CD4-positive, alpha-beta memory T cell (primary cell): ENCODE results near the gene C2orf80. TPM values are rescaled to one million over a fixed set of nuclear protein-coding genes. Genes with fewer than 3 reads are reported as not detected.
A peak's percentile ranks its signal among the peaks of the same experiment; 100 is the strongest.

Source experiments
- CTCF ChIA-PET: fragments of 350-600 bp; sonication (Branson Sonifier 250); formaldehyde crosslinking; loops from one replicate; lab custom pipeline; 2021; ENCODE audit warnings: inconsistent platforms; ENCODE audit not compliant: partially characterized antibody; lab: Charles Lee
- POLR2A ChIA-PET: fragments of 350-600 bp; sonication (Branson Sonifier 250); formaldehyde crosslinking; loops from one replicate; lab custom pipeline; 2021; ENCODE audit not compliant: partially characterized antibody; lab: Charles Lee
- DNase-seq, 5 donors: peaks; one replicate each; pipeline versions ENCODE4 v3.0.0 to v3.0.0-alpha.2; 2020 to 2022; ENCODE audit warnings: mixed read lengths in 1 of 5
- H3K27ac ChIP-seq: one replicate; pipeline ENCODE4 v1.7.0; 2013; ENCODE audit warnings: low read depth, low read length
- H3K27me3 ChIP-seq: 2 replicates; pipeline ENCODE4 v1.7.0; 2013; ENCODE audit warnings: mild to moderate bottlenecking, low read length, moderate library complexity; ENCODE audit not compliant: insufficient read depth
- H3K36me3 ChIP-seq: 2 replicates; pipeline ENCODE4 v1.7.0; 2013; ENCODE audit warnings: mild to moderate bottlenecking, low read length, moderate library complexity; ENCODE audit not compliant: insufficient read depth
- H3K4me1 ChIP-seq: 2 replicates; pipeline ENCODE4 v1.7.0; 2013; ENCODE audit warnings: mild to moderate bottlenecking, low read length, moderate library complexity; ENCODE audit not compliant: insufficient read depth
- H3K4me3 ChIP-seq, 2 donors: one replicate each; pipeline ENCODE4 v1.7.0; 2013; ENCODE audit warnings: low read length in 2 of 2, mild to moderate bottlenecking in 1 of 2
- H3K9me3 ChIP-seq, 2 donors: one replicate each; pipeline ENCODE4 v1.7.0; 2013; ENCODE audit warnings: low read length in 2 of 2, control low read depth in 1 of 2; ENCODE audit not compliant: control insufficient read depth in 1 of 2
- H3K27ac Mint-ChIP-seq, 7 donors: one replicate each; pipeline ENCODE4 v1.8.0; 2020 to 2021; ENCODE audit warnings: mixed read lengths in 7 of 7, mild to moderate bottlenecking in 6 of 7, inconsistent platforms in 3 of 7, moderate library complexity in 3 of 7
- H3K27me3 Mint-ChIP-seq, 2 donors: one replicate each; pipeline ENCODE4 v1.8.0; 2020 to 2021; ENCODE audit warnings: mixed read lengths in 2 of 2
- H3K36me3 Mint-ChIP-seq, 2 donors: one replicate each; pipeline ENCODE4 v1.8.0; 2020 to 2021; ENCODE audit warnings: mixed read lengths in 2 of 2, inconsistent platforms in 1 of 2, mild to moderate bottlenecking in 1 of 2
- H3K4me1 Mint-ChIP-seq, 4 donors: one replicate each; pipeline ENCODE4 v1.8.0; 2020 to 2021; ENCODE audit warnings: mixed read lengths in 4 of 4, mild to moderate bottlenecking in 1 of 4
- H3K4me3 Mint-ChIP-seq, 8 donors: one replicate each; pipeline ENCODE4 v1.8.0; 2020 to 2021; ENCODE audit warnings: mixed read lengths in 8 of 8, mild to moderate bottlenecking in 7 of 8, moderate library complexity in 6 of 8, inconsistent platforms in 3 of 8
- H3K9me3 Mint-ChIP-seq, 8 donors: one replicate each; pipeline ENCODE4 v1.8.0; 2020 to 2021; ENCODE audit warnings: mixed read lengths in 8 of 8, mild to moderate bottlenecking in 5 of 8, inconsistent platforms in 3 of 8, moderate library complexity in 1 of 8
- intact Hi-C: fragments of 100-400 bp; cut with micrococcal nuclease; formaldehyde crosslinking; loops from one replicate; pipeline ENCODE4 v1.15.1; 2023
- polyA plus RNA-seq, 2 donors: library from polyadenylated mRNA; unstranded; fragments of 300-500 nt; fragmentation: Illumina TruSeq; gene quantifications; one replicate each; pipeline ENCODE4 v1.2.3, GENCODE V29; 2021
- total RNA-seq, 2 experiments: library from RNA; stranded (reverse); gene quantifications; one replicate each; pipeline ENCODE4 v1.2.3, GENCODE V29; 2021

Gene C2orf80
- total and polyA plus RNA-seq, 4 experiments from 2014 or later, result not detected

DNA sequence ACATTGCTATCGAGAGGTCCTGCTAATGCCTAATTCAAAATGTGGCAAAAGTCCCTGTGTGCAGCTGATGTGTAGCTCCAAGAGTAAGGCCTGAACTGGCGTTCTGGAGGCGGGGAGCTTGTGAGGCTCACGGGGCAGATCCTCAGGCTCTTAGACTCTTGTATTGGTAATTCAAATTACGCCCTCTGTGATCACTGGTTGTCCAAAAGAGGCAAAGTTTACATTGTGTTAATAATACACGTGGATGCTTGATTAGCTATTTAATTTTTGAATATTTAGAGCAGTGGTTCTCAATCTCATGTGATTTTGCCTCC is 14.0 kb downstream of the C2orf80 start:
- intact Hi-C loops, result loop anchor here (1.0 to 10.0 kb wide), 3 partner anchors 79 to 198 kb away; no protein-coding TSS in a partner anchor
- H3K27ac Mint-ChIP-seq, result no peak overlapping the region

DNA sequence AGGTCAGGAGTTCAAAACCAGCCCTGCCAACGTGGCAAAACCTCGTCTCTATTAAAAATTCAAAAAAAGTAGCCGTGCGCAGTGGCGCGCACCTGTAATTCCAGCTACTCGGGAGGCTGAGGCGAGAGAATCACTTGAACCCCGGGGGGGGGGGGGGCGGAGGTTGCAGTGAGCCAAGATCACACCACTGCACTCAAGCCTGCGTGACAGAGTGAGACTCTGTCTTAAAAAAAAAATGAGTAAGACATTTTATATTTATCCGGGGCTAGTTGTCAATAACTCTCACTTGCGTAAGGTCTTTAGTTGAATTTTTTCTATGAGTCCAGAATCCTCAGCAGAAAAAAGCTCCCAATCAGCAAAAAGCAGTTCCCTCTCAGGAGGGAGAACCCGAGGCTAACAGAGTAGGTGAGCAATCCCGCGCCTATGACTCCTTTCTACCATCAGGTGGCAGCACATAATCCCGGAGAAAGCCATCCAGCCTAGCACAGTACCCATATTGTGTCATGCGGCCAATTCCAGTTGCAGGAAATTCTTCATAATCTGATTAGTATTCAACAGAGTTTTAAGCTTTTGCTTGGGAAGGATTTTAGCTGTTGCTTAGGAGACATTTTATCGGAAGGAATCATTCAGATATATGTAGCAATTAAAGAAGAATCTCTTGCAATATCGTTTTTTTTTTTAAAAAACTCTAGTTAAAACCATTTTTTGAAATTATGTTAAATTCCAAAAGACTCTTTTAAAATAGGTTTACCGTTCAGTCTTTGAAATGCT is 14.6 kb downstream of the C2orf80 start:
- DNase-seq, result peak; percentile 42 to 51 (median 45)
- ChIA-PET CTCF (interaction anchor here (0.6 to 3.1 kb wide), 37 partner anchors 9 to 241 kb away, joined by 3 to 49 read pairs (median 4); partner anchors contain the start of genes C2orf80, IDH1 and PIKFYVE), POLR2A (interaction anchor here (1.7 kb wide), 1 partner anchor 79 kb away, joined by 4 read pairs; no protein-coding TSS in a partner anchor)
- Histone ChIP-seq H3K9me3 (no peaks in the 10 kb centered on the region), H3K4me3 (no peak overlapping the region), H3K27me3 (no peaks in the 10 kb centered on the region), H3K36me3 (no peaks in the 10 kb centered on the region), H3K27ac (no peak overlapping the region), H3K4me1 (no peaks in the 10 kb centered on the region)
- Mint-ChIP-seq H3K9me3 (no peaks in the 10 kb centered on the region), H3K27me3 (peaks cover 9 to 19% of the 10 kb centered on the region in 2 donors), H3K4me1 (peaks cover 3 to 5% (median 4%) of the 10 kb centered on the region in 4 donors), H3K4me3 (no peak overlapping the region), H3K27ac (no peak overlapping the region), H3K36me3 (no peaks in the 10 kb centered on the region)
- intact Hi-C loops, result loop anchor here (1.0 to 10.0 kb wide), 3 partner anchors 79 to 198 kb away; no protein-coding TSS in a partner anchor

More for the DNA sequence above, 14.0 kb downstream of the C2orf80 start:
- ChIA-PET CTCF (interaction anchor here (0.7 to 3.1 kb wide), 32 partner anchors 10 to 242 kb away, joined by 3 to 49 read pairs (median 4); partner anchors contain the start of genes C2orf80, IDH1 and PIKFYVE), POLR2A (interaction anchor here (1.7 kb wide), 1 partner anchor 78 kb away, joined by 4 read pairs; no protein-coding TSS in a partner anchor)
- H3K4me1 Mint-ChIP-seq, result peaks cover 3 to 5% (median 4%) of the 10 kb centered on the region in 4 donors
- Histone ChIP-seq H3K9me3 (no peaks in the 10 kb centered on the region), H3K27ac (no peak overlapping the region), H3K4me3 (no peak overlapping the region), H3K27me3 (no peaks in the 10 kb centered on the region), H3K4me1 (no peaks in the 10 kb centered on the region), H3K36me3 (no peaks in the 10 kb centered on the region)
- no peaks in the 10 kb centered on the region for H3K9me3 Mint-ChIP-seq
- H3K36me3 Mint-ChIP-seq, result no peaks in the 10 kb centered on the region
- H3K4me3 Mint-ChIP-seq, result no peak overlapping the region
- no peak for DNase-seq
- peaks cover 10 to 17% of the 10 kb centered on the region in 2 donors for H3K27me3 Mint-ChIP-seq

DNA sequence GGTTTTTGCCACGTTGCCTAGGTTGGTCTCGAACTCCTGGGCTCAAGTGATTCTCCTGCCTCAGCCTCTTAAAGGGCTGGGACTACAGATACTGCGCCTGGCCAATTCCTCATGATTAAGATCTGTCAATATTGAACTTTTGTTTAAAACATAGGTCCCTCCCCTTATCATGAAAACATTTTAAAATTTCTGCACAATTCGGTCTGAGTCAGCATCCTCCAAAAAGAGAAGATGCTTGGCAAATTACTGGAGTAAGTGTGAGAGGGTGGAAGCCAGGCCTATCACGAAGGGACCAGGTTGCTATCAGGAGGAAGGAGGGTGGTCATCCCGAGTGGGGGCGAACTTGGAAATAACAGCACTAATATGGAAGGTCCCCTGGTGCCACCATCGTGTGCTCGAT is 15.7 kb downstream of the C2orf80 start:
- no peak overlapping the region for H3K4me3 ChIP-seq
- Mint-ChIP-seq H3K27ac (no peak overlapping the region), H3K9me3 (no peaks in the 10 kb centered on the region), H3K4me3 (no peak overlapping the region), H3K27me3 (peaks cover 12 to 22% of the 10 kb centered on the region in 2 donors), H3K36me3 (no peaks in the 10 kb centered on the region), H3K4me1 (peaks cover 3 to 5% (median 4%) of the 10 kb centered on the region in 4 donors)
- H3K27me3 ChIP-seq, result no peaks in the 10 kb centered on the region
- ChIA-PET POLR2A (interaction anchor here (1.7 kb wide), 1 partner anchor 80 kb away, joined by 4 read pairs; no protein-coding TSS in a partner anchor), CTCF (interaction anchor here (0.9 to 3.1 kb wide), 9 partner anchors 8 to 79 kb away, joined by 3 to 49 read pairs (median 7); partner anchors contain the start of genes C2orf80 and IDH1)
- H3K4me1 ChIP-seq, result no peaks in the 10 kb centered on the region
- no peak for DNase-seq
- no peak overlapping the region for H3K27ac ChIP-seq
- intact Hi-C loops, result loop anchor here (10.0 kb wide), 1 partner anchor 141 kb away; no protein-coding TSS in a partner anchor
- H3K9me3 ChIP-seq, result no peaks in the 10 kb centered on the region
- H3K36me3 ChIP-seq, result no peaks in the 10 kb centered on the region

DNA sequence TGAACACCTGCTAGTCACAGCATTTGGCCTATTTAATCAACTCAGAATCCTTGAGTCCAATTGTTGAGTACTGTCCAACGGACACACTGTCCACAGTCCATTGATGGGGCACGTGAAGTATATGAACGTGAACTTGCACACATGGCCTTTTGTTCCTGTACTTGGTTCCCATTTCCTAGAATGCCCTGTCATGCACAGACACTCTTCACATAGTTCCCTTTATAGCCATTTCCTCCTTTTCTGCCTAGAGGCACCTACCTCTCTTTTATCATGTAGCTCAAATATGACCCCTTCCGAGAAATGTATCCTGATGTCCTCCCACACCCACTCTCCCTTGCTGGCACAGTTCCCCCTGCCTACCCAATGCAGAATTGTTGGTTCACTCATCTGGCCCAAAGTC is 17.7 kb downstream of the C2orf80 start:
- Mint-ChIP-seq H3K27ac (peak overlapping the region in 1 of 7 donors; percentile 28), H3K9me3 (no peaks in the 10 kb centered on the region), H3K36me3 (no peaks in the 10 kb centered on the region), H3K4me3 (no peak overlapping the region), H3K4me1 (peaks cover 3 to 5% (median 4%) of the 10 kb centered on the region in 4 donors), H3K27me3 (peaks cover 12 to 24% of the 10 kb centered on the region in 2 donors)
- ChIA-PET CTCF (interaction anchor here (1.4 kb wide), 1 partner anchor 10 kb away, joined by 8 read pairs; no protein-coding TSS in a partner anchor), POLR2A (no interaction called here)
- no peaks in the 10 kb centered on the region for H3K27me3 ChIP-seq
- no peaks in the 10 kb centered on the region for H3K4me1 ChIP-seq
- H3K9me3 ChIP-seq, result no peaks in the 10 kb centered on the region
- no peak overlapping the region for H3K27ac ChIP-seq
- H3K4me3 ChIP-seq, result no peak overlapping the region
- intact Hi-C loops, result loop anchor here (10.0 kb wide), 1 partner anchor 143 kb away; no protein-coding TSS in a partner anchor
- no peaks in the 10 kb centered on the region for H3K36me3 ChIP-seq
- DNase-seq, result no peak

DNA sequence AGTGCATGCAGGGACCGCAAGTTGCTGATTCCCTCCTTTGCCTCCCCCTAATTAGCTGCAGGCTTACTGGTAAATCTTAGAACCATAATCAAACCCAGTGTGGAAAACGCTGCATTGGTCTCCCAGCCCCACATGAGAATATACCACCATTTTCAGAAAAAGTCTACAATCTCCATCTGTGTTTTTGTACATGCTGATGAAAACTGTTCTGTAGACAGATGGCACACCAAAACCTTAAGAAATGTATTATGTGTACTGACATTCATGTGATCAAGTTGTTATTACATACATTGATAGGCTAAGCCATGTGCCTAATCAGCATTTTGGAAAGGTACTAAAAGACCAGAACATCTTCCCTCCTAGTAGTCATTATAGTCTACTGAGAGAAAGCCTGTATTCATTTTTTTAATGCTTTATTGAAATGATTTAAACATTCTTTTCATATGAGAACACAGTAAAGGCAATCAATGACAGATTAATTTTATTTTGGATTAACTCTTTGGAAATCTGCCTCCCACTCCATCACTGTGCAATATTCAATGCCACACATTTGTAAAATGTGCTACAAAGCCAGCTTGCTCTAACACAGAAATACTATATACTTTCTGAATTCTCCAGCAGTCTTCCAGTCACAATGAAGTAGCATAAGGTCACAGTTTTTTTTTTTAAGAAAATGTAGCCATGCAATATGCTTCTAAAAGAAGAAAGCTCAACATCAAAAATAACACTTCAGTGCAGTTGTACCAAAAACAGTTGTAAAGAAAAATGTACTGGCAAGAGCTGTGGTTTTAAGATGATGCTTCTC is 24.7 kb downstream of the C2orf80 start:
- Mint-ChIP-seq H3K27me3 (peaks cover 14 to 18% of the 10 kb centered on the region in 2 donors), H3K36me3 (no peaks in the 10 kb centered on the region), H3K4me1 (no peaks in the 10 kb centered on the region), H3K9me3 (no peaks in the 10 kb centered on the region), H3K4me3 (no peak overlapping the region), H3K27ac (no peak overlapping the region)
- ChIA-PET POLR2A (no interaction called here), CTCF (interaction anchor here (4.2 kb wide), 1 partner anchor 10 kb away, joined by 24 read pairs; no protein-coding TSS in a partner anchor)
- intact Hi-C loops, result no loop called here
- H3K9me3 ChIP-seq, result no peaks in the 10 kb centered on the region
- no peaks in the 10 kb centered on the region for H3K27me3 ChIP-seq
- no peaks in the 10 kb centered on the region for H3K4me1 ChIP-seq
- no peak overlapping the region for H3K4me3 ChIP-seq
- no peaks in the 10 kb centered on the region for H3K36me3 ChIP-seq
- DNase-seq, result no peak
- H3K27ac ChIP-seq, result no peak overlapping the region

DNA sequence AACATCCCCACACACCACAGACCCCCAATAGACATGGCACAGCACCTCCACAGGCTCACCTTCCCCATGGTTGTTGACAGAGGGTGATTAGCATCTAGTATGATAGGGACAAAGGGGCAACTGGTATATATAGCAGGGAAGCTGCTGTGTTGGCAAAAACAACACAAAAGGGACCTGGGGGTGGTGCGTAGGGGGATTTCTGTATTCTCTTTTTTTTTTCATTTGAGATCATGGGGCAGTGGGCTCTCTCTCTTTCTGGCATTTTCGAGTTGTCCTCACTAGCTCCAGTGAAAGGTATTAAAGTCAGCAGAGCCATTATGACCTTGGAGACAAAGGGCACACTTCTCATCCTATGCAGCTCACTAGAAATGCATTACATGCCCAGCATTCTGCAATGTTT is 26.3 kb downstream of the C2orf80 start, which contains the start of gene CRYGA:
Gene CRYGA, minus strand, starts transcription at position 101 of the 400 bp plus-strand sequence. Its CDS starts 33 bp downstream, at position 68.
- POLR2A ChIA-PET, result no interaction called here
- no peaks in the 10 kb centered on the region for H3K9me3 Mint-ChIP-seq
- H3K4me1 Mint-ChIP-seq, result no peaks in the 10 kb centered on the region
- CTCF ChIA-PET, result no interaction called here
- H3K27ac ChIP-seq, result no peak within 1 kb of the TSS
- H3K9me3 ChIP-seq, result no peaks in the 10 kb centered on the region
- DNase-seq, result no peak
- H3K36me3 ChIP-seq, result no peaks in the 10 kb centered on the region
- no peaks in the 10 kb centered on the region for H3K27me3 ChIP-seq
- H3K4me1 ChIP-seq, result no peaks in the 10 kb centered on the region
- peaks cover 12 to 14% of the 10 kb centered on the region in 2 donors for H3K27me3 Mint-ChIP-seq
- intact Hi-C loops, result no loop called here
- H3K4me3 Mint-ChIP-seq, result no peak within 1 kb of the TSS
- H3K4me3 ChIP-seq, result no peak within 1 kb of the TSS
- no peaks in the 10 kb centered on the region for H3K36me3 Mint-ChIP-seq
- H3K27ac Mint-ChIP-seq, result no peak within 1 kb of the TSS
